ENCODE results near the gene LRRC38.

The LRRC38 gene

GRCh38 chr1:13554798-13555197, 41.0 kb upstream of the LRRC38 start:
- no peak overlapping the region for H2BK12ac ChIP-seq (ENCODE audit: low read length)
- H4K91ac ChIP-seq (ENCODE audit: low read depth, low read length): no peak overlapping the region
- no peak overlapping the region for H4K8ac ChIP-seq (ENCODE audit: low read depth, low read length)
- H3K4ac ChIP-seq (ENCODE audit: low read depth, low read length): no peak overlapping the region
- no peak overlapping the region for H3K23ac ChIP-seq (ENCODE audit: low read length)
- no peak overlapping the region for H3K27ac ChIP-seq (ENCODE audit: low read depth, low read length)
- no peak overlapping the region for H2AK5ac ChIP-seq (ENCODE audit: low read length)
- no peak overlapping the region for H4K12ac ChIP-seq (ENCODE audit: low read depth, low read length)
- DNase-seq: no peak
- no CpG with 5 or more reads among the region's 28 CpGs for WGBS (ENCODE audit: extremely low coverage, insufficient coverage, insufficient read length)
- no peak overlapping the region for H3K4me2 ChIP-seq (ENCODE audit: low read length)
- no peak overlapping the region for H3K14ac ChIP-seq (ENCODE audit: low read length)
- H3K9me3 ChIP-seq (ENCODE audit: insufficient read depth, low read depth, low read length): peaks cover 3% of the 10 kb centered on the region
- no peak overlapping the region for H2BK120ac ChIP-seq (ENCODE audit: insufficient read depth, low read length, poor library complexity)
- no peaks in the 10 kb centered on the region for H3K79me2 ChIP-seq (ENCODE audit: control insufficient read depth, insufficient read depth, low read length, poor library complexity)
- H3K4me3 ChIP-seq (ENCODE audit: low read depth, low read length): no peak overlapping the region
- H3K9ac ChIP-seq (ENCODE audit: low read length): no peak overlapping the region
- peaks cover 0 to 2% of the 10 kb centered on the region in 2 experiments for H3K4me1 ChIP-seq (ENCODE audit: control insufficient read depth in 1 of 2, insufficient read depth in 2 of 2, low read length in 2 of 2)
- no peaks in the 10 kb centered on the region for H3K36me3 ChIP-seq (ENCODE audit: control insufficient read depth in 1 of 2, insufficient read depth in 2 of 2, low read length in 2 of 2)
- no peaks in the 10 kb centered on the region for H3K27me3 ChIP-seq (ENCODE audit: insufficient read depth, low read length)
- H3K79me1 ChIP-seq (ENCODE audit: low read length): no peaks in the 10 kb centered on the region
- no peak overlapping the region for H2BK5ac ChIP-seq (ENCODE audit: low read depth, low read length, poor library complexity)
- no peak overlapping the region for H2AFZ ChIP-seq (ENCODE audit: insufficient read depth, low read length, poor library complexity)
- H3K18ac ChIP-seq (ENCODE audit: low read length): no peak overlapping the region

GRCh38 chr1:13550663-13551062, 36.9 kb upstream of the LRRC38 start:
- Histone ChIP-seq H3K79me2 (ENCODE audit: control insufficient read depth, insufficient read depth, low read length, poor library complexity) (no peaks in the 10 kb centered on the region), H2BK12ac (ENCODE audit: low read length) (no peak overlapping the region), H3K79me1 (ENCODE audit: low read length) (no peaks in the 10 kb centered on the region), H3K4me1 (ENCODE audit: control insufficient read depth in 1 of 2, insufficient read depth in 2 of 2, low read length in 2 of 2) (peaks cover 0 to 3% of the 10 kb centered on the region in 2 experiments), H3K27me3 (ENCODE audit: insufficient read depth, low read length) (no peaks in the 10 kb centered on the region), H3K23ac (ENCODE audit: low read length) (no peak overlapping the region), H3K18ac (ENCODE audit: low read length) (no peak overlapping the region), H3K9me3 (ENCODE audit: insufficient read depth, low read depth, low read length) (peaks cover 3% of the 10 kb centered on the region), H3K27ac (ENCODE audit: low read depth, low read length) (no peak overlapping the region), H4K12ac (ENCODE audit: low read depth, low read length) (no peak overlapping the region), H2BK5ac (ENCODE audit: low read depth, low read length, poor library complexity) (no peak overlapping the region), H3K4ac (ENCODE audit: low read depth, low read length) (no peak overlapping the region), H3K4me3 (ENCODE audit: low read depth, low read length) (no peak overlapping the region), H2AFZ (ENCODE audit: insufficient read depth, low read length, poor library complexity) (no peak overlapping the region), H3K4me2 (ENCODE audit: low read length) (no peak overlapping the region), H2BK120ac (ENCODE audit: insufficient read depth, low read length, poor library complexity) (no peak overlapping the region), H2AK5ac (ENCODE audit: low read length) (no peak overlapping the region), H3K14ac (ENCODE audit: low read length) (no peak overlapping the region), H4K8ac (ENCODE audit: low read depth, low read length) (no peak overlapping the region), H3K9ac (ENCODE audit: low read length) (no peak overlapping the region), H3K36me3 (ENCODE audit: control insufficient read depth in 1 of 2, insufficient read depth in 2 of 2, low read length in 2 of 2) (no peaks in the 10 kb centered on the region), H4K91ac (ENCODE audit: low read depth, low read length) (no peak overlapping the region)
- no peak for DNase-seq
- WGBS (ENCODE audit: extremely low coverage, insufficient coverage, insufficient read length): no CpG with 5 or more reads among the region's 4 CpGs

- no peak overlapping the region for H3K4me2 ChIP-seq (ENCODE audit: low read length)
- H2AFZ ChIP-seq (ENCODE audit: insufficient read depth, low read length, poor library complexity): no peak overlapping the region
Measured at GRCh38 chr1:13549521-13549920, 35.7 kb upstream of the LRRC38 start.

GRCh38 chr1:13549021-13549420, 35.2 kb upstream of the LRRC38 start:
- H3K27ac ChIP-seq (ENCODE audit: low read depth, low read length): no peak overlapping the region
- DNase-seq: peak; percentile 15 to 58
- H2BK120ac ChIP-seq (ENCODE audit: insufficient read depth, low read length, poor library complexity): no peak overlapping the region
- H3K23ac ChIP-seq (ENCODE audit: low read length): no peak overlapping the region
- H3K79me1 ChIP-seq (ENCODE audit: low read length): no peaks in the 10 kb centered on the region
- H3K4me1 ChIP-seq (ENCODE audit: control insufficient read depth in 1 of 2, insufficient read depth in 2 of 2, low read length in 2 of 2): peaks cover 0 to 3% of the 10 kb centered on the region in 2 experiments
- no peaks in the 10 kb centered on the region for H3K27me3 ChIP-seq (ENCODE audit: insufficient read depth, low read length)
- H4K12ac ChIP-seq (ENCODE audit: low read depth, low read length): no peak overlapping the region
- H3K4ac ChIP-seq (ENCODE audit: low read depth, low read length): no peak overlapping the region
- H3K18ac ChIP-seq (ENCODE audit: low read length): no peak overlapping the region
- no peak overlapping the region for H2AFZ ChIP-seq (ENCODE audit: insufficient read depth, low read length, poor library complexity)
- H4K91ac ChIP-seq (ENCODE audit: low read depth, low read length): no peak overlapping the region
- no peak overlapping the region for H2BK12ac ChIP-seq (ENCODE audit: low read length)
- no peak overlapping the region for H2AK5ac ChIP-seq (ENCODE audit: low read length)
- no peak overlapping the region for H3K14ac ChIP-seq (ENCODE audit: low read length)
- no peaks in the 10 kb centered on the region for H3K36me3 ChIP-seq (ENCODE audit: control insufficient read depth in 1 of 2, insufficient read depth in 2 of 2, low read length in 2 of 2)
- H3K9ac ChIP-seq (ENCODE audit: low read length): no peak overlapping the region
- H3K4me3 ChIP-seq (ENCODE audit: low read depth, low read length): no peak overlapping the region
- no peaks in the 10 kb centered on the region for H3K9me3 ChIP-seq (ENCODE audit: insufficient read depth, low read depth, low read length)
- no peaks in the 10 kb centered on the region for H3K79me2 ChIP-seq (ENCODE audit: control insufficient read depth, insufficient read depth, low read length, poor library complexity)
- no peak overlapping the region for H3K4me2 ChIP-seq (ENCODE audit: low read length)
- WGBS (ENCODE audit: extremely low coverage, insufficient coverage, insufficient read length): no CpG with 5 or more reads among the region's 6 CpGs
- H2BK5ac ChIP-seq (ENCODE audit: low read depth, low read length, poor library complexity): no peak overlapping the region
- no peak overlapping the region for H4K8ac ChIP-seq (ENCODE audit: low read depth, low read length)

More at GRCh38 chr1:13549521-13549920, 35.7 kb upstream of the LRRC38 start:
- no peaks in the 10 kb centered on the region for H3K9me3 ChIP-seq (ENCODE audit: insufficient read depth, low read depth, low read length)
- no peak for DNase-seq
- H3K4me3 ChIP-seq (ENCODE audit: low read depth, low read length): no peak overlapping the region
- WGBS (ENCODE audit: extremely low coverage, insufficient coverage, insufficient read length): no CpG with 5 or more reads among the region's 3 CpGs
- H3K4ac ChIP-seq (ENCODE audit: low read depth, low read length): no peak overlapping the region
- H3K27ac ChIP-seq (ENCODE audit: low read depth, low read length): no peak overlapping the region
- H3K79me1 ChIP-seq (ENCODE audit: low read length): no peaks in the 10 kb centered on the region
- H2BK120ac ChIP-seq (ENCODE audit: insufficient read depth, low read length, poor library complexity): no peak overlapping the region
- H3K18ac ChIP-seq (ENCODE audit: low read length): no peak overlapping the region
- H2BK12ac ChIP-seq (ENCODE audit: low read length): no peak overlapping the region
- no peak overlapping the region for H3K23ac ChIP-seq (ENCODE audit: low read length)
- H3K36me3 ChIP-seq (ENCODE audit: control insufficient read depth in 1 of 2, insufficient read depth in 2 of 2, low read length in 2 of 2): no peaks in the 10 kb centered on the region
- no peak overlapping the region for H3K9ac ChIP-seq (ENCODE audit: low read length)
- peaks cover 0 to 3% of the 10 kb centered on the region in 2 experiments for H3K4me1 ChIP-seq (ENCODE audit: control insufficient read depth in 1 of 2, insufficient read depth in 2 of 2, low read length in 2 of 2)
- H2AK5ac ChIP-seq (ENCODE audit: low read length): no peak overlapping the region
- H4K12ac ChIP-seq (ENCODE audit: low read depth, low read length): no peak overlapping the region
- H3K14ac ChIP-seq (ENCODE audit: low read length): no peak overlapping the region
- no peaks in the 10 kb centered on the region for H3K27me3 ChIP-seq (ENCODE audit: insufficient read depth, low read length)
- no peak overlapping the region for H4K8ac ChIP-seq (ENCODE audit: low read depth, low read length)
- no peak overlapping the region for H2BK5ac ChIP-seq (ENCODE audit: low read depth, low read length, poor library complexity)
- H3K79me2 ChIP-seq (ENCODE audit: control insufficient read depth, insufficient read depth, low read length, poor library complexity): no peaks in the 10 kb centered on the region
- H4K91ac ChIP-seq (ENCODE audit: low read depth, low read length): no peak overlapping the region
